Neuronal stem cell (in vitro differentiated cells): ENCODE data around the gene SLBP.

ENCODE experiments used
- DNase-seq: peaks from one replicate; pipeline ENCODE4 v3.0.0-alpha.2; 2013; ENCODE audit warnings: low spot score
- H2AFZ ChIP-seq: one replicate; pipeline ENCODE4 v1.6.1; 2013; ENCODE audit warnings: mild to moderate bottlenecking, low read length, inconsistent platforms
- H2AK5ac ChIP-seq: 2 replicates; pipeline ENCODE4 v1.6.1; 2013; ENCODE audit warnings: low read depth, mild to moderate bottlenecking, inconsistent platforms, low read length, moderate library complexity, mixed read lengths
- H2BK120ac ChIP-seq: 2 replicates; pipeline ENCODE4 v1.6.1; 2013; ENCODE audit warnings: low read depth, mild to moderate bottlenecking, inconsistent platforms, low read length, moderate library complexity, mixed read lengths
- H2BK12ac ChIP-seq: one replicate; pipeline ENCODE4 v1.6.1; 2013; ENCODE audit warnings: low read length, inconsistent platforms
- H2BK15ac ChIP-seq: 2 replicates; pipeline ENCODE4 v1.6.1; 2013; ENCODE audit warnings: mild to moderate bottlenecking, low read length, inconsistent platforms, mixed read lengths
- H2BK5ac ChIP-seq: one replicate; pipeline ENCODE4 v1.6.1; 2013; ENCODE audit warnings: inconsistent platforms, mild to moderate bottlenecking, low read length, moderate library complexity
- H3K14ac ChIP-seq: one replicate; pipeline ENCODE4 v1.6.1; 2013; ENCODE audit warnings: low read length, inconsistent platforms
- H3K18ac ChIP-seq: 2 replicates; pipeline ENCODE4 v1.6.1; 2013; ENCODE audit warnings: low read length, inconsistent platforms
- H3K23ac ChIP-seq: 2 replicates; pipeline ENCODE4 v1.6.1; 2013; ENCODE audit warnings: low read depth, mild to moderate bottlenecking, mixed read lengths, low read length, inconsistent platforms; ENCODE audit not compliant: poor library complexity
- H3K27ac ChIP-seq: replicated peaks from 3 replicates; pipeline ENCODE4 v1.5.1; 2013; ENCODE audit warnings: low read length, inconsistent platforms
- H3K27me3 ChIP-seq, 3 experiments: 2 replicates each; pipeline ENCODE4 v1.6.1; 2013; ENCODE audit warnings: low read length in 3 of 3, mild to moderate bottlenecking in 2 of 3, inconsistent platforms in 1 of 3, low read depth in 1 of 3, mixed read lengths in 1 of 3, moderate library complexity in 1 of 3; ENCODE audit not compliant: control insufficient read depth in 3 of 3, insufficient read depth in 3 of 3
- H3K36me3 ChIP-seq, 2 donors: replicated peaks in 1 of 2; 2 replicates each; pipeline ENCODE4 v1.6.1; 2013; ENCODE audit warnings: low read length in 2 of 2; ENCODE audit not compliant: control insufficient read depth in 2 of 2, insufficient read depth in 2 of 2
- H3K4ac ChIP-seq: 2 replicates; pipeline ENCODE4 v1.6.1; 2013; ENCODE audit warnings: inconsistent platforms, mild to moderate bottlenecking, low read length, moderate library complexity
- H3K4me1 ChIP-seq, 2 donors: 1 replicate in 1 of 2; 2 replicates in 1 of 2; pipeline ENCODE4 v1.6.1; 2013; ENCODE audit warnings: low read length in 2 of 2, low read depth in 1 of 2; ENCODE audit not compliant: control insufficient read depth in 2 of 2, insufficient read depth in 1 of 2
- H3K4me2 ChIP-seq: one replicate; pipeline ENCODE4 v1.6.1; 2013; ENCODE audit warnings: mild to moderate bottlenecking, low read length, inconsistent platforms; ENCODE audit not compliant: insufficient read depth, poor library complexity, severe bottlenecking
- H3K4me3 ChIP-seq, 2 donors: 2 replicates each; pipeline ENCODE4 v1.5.1; 2013; ENCODE audit warnings: low read length in 2 of 2, mild to moderate bottlenecking in 2 of 2, inconsistent platforms in 1 of 2, moderate library complexity in 1 of 2
- H3K79me1 ChIP-seq: one replicate; pipeline ENCODE4 v1.6.1; 2013; ENCODE audit warnings: low read depth, mild to moderate bottlenecking, inconsistent platforms, low read length, moderate library complexity
- H3K9ac ChIP-seq: one replicate; pipeline ENCODE4 v1.6.1; 2013; ENCODE audit warnings: mild to moderate bottlenecking, low read depth, low read length, inconsistent platforms; ENCODE audit not compliant: poor library complexity
- H3K9me3 ChIP-seq, 2 donors: replicated peaks in 1 of 2; 2 replicates each; pipeline versions ENCODE3 to v1.6.1; 2013; ENCODE audit warnings: low read length in 2 of 2, mild to moderate bottlenecking in 2 of 2, inconsistent platforms in 1 of 2, low read depth in 1 of 2, mixed read lengths in 1 of 2, moderate library complexity in 1 of 2; ENCODE audit not compliant: control insufficient read depth in 2 of 2, insufficient read depth in 1 of 2
- H4K8ac ChIP-seq: one replicate; pipeline ENCODE4 v1.6.1; 2013; ENCODE audit warnings: low read depth, mild to moderate bottlenecking, inconsistent platforms, low read length, moderate library complexity
- H4K91ac ChIP-seq: one replicate; pipeline ENCODE4 v1.6.1; 2013; ENCODE audit warnings: low read length, low read depth, mild to moderate bottlenecking, inconsistent platforms; ENCODE audit not compliant: poor library complexity
- WGBS, 2 donors: extraction: QIAGEN DNeasy Blood & Tissue Kit; methylation state at CpG; one replicate each; pipeline ENCODE4 v1.1.7; 2013; ENCODE audit warnings: missing lambda C conversion rate in 2 of 2, mixed read lengths in 1 of 2; ENCODE audit not compliant: insufficient read length in 2 of 2, insufficient replicate concordance in 1 of 2; ENCODE audit errors: extremely low coverage in 2 of 2; 5-methylcytosine and 5-hydroxymethylcytosine counted together

Gene SLBP

GRCh38 chr4:1723131-1723801, 11.1 kb upstream of the SLBP start:
- Histone ChIP-seq H2BK15ac (no peak overlapping the region), H2BK120ac (no peak overlapping the region), H3K4ac (no peak overlapping the region), H3K9me3 (peaks cover 0 to 2% of the 10 kb centered on the region in 2 donors), H4K91ac (no peak overlapping the region), H3K27ac (no peak overlapping the region), H3K27me3 (no peaks in the 10 kb centered on the region), H3K18ac (no peak overlapping the region), H3K4me2 (peak overlapping the region; percentile 14), H3K14ac (no peak overlapping the region), H3K36me3 (peaks cover 46 to 66% of the 10 kb centered on the region in 2 donors), H2AFZ (no peak overlapping the region), H3K23ac (no peak overlapping the region), H3K4me3 (peak overlapping the region; percentile 27 to 89), H4K8ac (no peak overlapping the region), H2BK12ac (no peak overlapping the region), H3K4me1 (peaks cover 16 to 19% of the 10 kb centered on the region in 2 donors), H2AK5ac (no peak overlapping the region), H3K79me1 (peaks cover 35% of the 10 kb centered on the region), H2BK5ac (no peak overlapping the region), H3K9ac (peak overlapping the region; percentile 32)
- no peak for DNase-seq
- WGBS, 2 donors: no CpG with 5 or more reads among the region's 12 CpGs

GRCh38 chr4:1722551-1723118, 10.5 kb upstream of the SLBP start:
- Histone ChIP-seq H3K9ac (peak overlapping the region; percentile 91), H3K9me3 (peaks cover 0 to 2% of the 10 kb centered on the region in 2 donors), H3K4me1 (peaks cover 16 to 19% of the 10 kb centered on the region in 2 donors), H2BK15ac (no peak overlapping the region), H3K4me3 (peak overlapping the region; percentile 89 to 97), H4K91ac (no peak overlapping the region), H3K4me2 (peak overlapping the region; percentile 91), H4K8ac (no peak overlapping the region), H2BK5ac (no peak overlapping the region), H3K18ac (no peak overlapping the region), H3K14ac (no peak overlapping the region), H3K79me1 (peaks cover 37% of the 10 kb centered on the region), H2AK5ac (peak overlapping the region; percentile 91), H2BK12ac (no peak overlapping the region), H3K36me3 (peaks cover 46 to 66% of the 10 kb centered on the region in 2 donors), H3K27me3 (no peaks in the 10 kb centered on the region), H2AFZ (no peak overlapping the region), H3K27ac (no peak overlapping the region), H3K4ac (no peak overlapping the region), H2BK120ac (no peak overlapping the region), H3K23ac (peak overlapping the region; percentile 62)
- no CpG with 5 or more reads among the region's 18 CpGs for WGBS, 2 donors
- DNase-seq: no peak

DNA sequence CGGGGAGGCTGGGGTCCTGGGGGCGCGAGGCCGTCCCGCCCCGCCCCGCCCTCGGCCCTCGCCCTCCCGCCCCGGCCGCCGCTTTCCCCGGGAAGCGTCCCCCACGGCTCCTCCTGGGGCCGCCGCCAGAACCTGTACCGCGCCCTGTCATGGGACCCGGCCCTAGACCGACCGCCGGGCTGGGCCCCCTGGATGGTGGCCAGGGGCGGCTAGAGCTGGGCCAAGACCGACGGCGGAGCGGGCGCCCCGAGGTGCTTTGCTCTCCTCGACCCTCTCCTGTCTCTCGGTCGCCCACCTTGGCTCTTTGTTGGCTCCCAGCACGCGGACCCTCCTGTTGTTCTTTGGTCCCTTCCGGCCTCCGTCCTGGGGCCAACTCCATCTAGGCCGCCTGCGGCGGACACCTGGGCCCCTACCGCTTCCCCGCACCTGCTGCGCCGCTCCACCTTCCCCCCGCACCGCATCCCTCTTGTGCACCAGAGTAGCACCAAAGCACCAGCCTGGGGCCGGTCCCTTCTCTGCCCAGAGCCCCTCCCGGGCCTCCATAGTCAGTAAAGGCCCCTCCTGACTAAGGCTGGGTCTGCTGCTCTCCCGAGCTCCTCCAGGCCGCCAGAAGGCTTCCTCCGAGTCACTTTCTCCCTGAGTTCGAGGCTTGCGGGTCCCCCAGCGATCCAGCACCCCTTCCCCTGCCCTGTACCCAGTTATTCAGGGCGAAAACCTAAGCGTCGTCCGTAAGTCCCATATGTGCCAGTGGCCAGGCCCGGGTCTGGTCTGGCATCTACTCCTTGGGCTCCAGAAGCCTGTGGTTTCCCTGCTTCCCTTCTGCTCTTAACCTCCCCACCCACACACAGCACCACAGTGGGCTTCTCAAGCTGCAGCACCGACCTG, 9.8 kb upstream of the SLBP start:
- H3K4me1 ChIP-seq: peaks cover 16 to 19% of the 10 kb centered on the region in 2 donors
- H3K79me1 ChIP-seq: peaks cover 37% of the 10 kb centered on the region
- H2BK120ac ChIP-seq: no peak overlapping the region
- peak overlapping the region; percentile 89 to 97 for H3K4me3 ChIP-seq
- peak overlapping the region; percentile 98 for H3K4ac ChIP-seq
- H3K27me3 ChIP-seq: no peaks in the 10 kb centered on the region
- peak overlapping the region; percentile 92 for H3K18ac ChIP-seq
- H3K27ac ChIP-seq: peak overlapping the region; percentile 12
- no CpG with 5 or more reads among the region's 61 CpGs for WGBS, 2 donors
- H2AK5ac ChIP-seq: peak overlapping the region; percentile 91
- H3K23ac ChIP-seq: peak overlapping the region; percentile 62
- H3K14ac ChIP-seq: peak overlapping the region; percentile 63
- no peak overlapping the region for H4K8ac ChIP-seq
- H2BK15ac ChIP-seq: no peak overlapping the region
- peak overlapping the region; percentile 74 for H2AFZ ChIP-seq
- H2BK5ac ChIP-seq: peak overlapping the region; percentile 60
- peak overlapping the region; percentile 91 for H3K4me2 ChIP-seq
- H3K9me3 ChIP-seq: peaks cover 0 to 2% of the 10 kb centered on the region in 2 donors
- H4K91ac ChIP-seq: no peak overlapping the region
- DNase-seq: no peak
- H3K9ac ChIP-seq: peak overlapping the region; percentile 92
- peaks cover 46 to 66% of the 10 kb centered on the region in 2 donors for H3K36me3 ChIP-seq
- no peak overlapping the region for H2BK12ac ChIP-seq
